GM15510 (cell line): Measurements from ENCODE around the gene KRTAP21-2.
"Not testable (repeated sequence)": the region's sequence is repeated elsewhere in the genome, so short reads cannot be mapped to it uniquely, and the experiment has no call there.

Experiments used
- POLR2A ChIP-seq: IDR thresholded peaks from 3 replicates; pipeline ENCODE4 v1.6.1; 2011; ENCODE audit warnings: borderline replicate concordance; ENCODE audit not compliant: insufficient read length; ENCODE audit errors: extremely low read depth

KRTAP21-2 gene

GRCh38 chr21:30747159-30747558 is at the start of gene KRTAP21-2:
KRTAP21-2 (minus strand) TSS chr21:30747259; CDS start chr21:30747202, 57 bp downstream.
- TF ChIP-seq POLR2A, result no peak

- TF ChIP-seq POLR2A, result no peak
These were observed 46.7 kb upstream of the KRTAP21-2 start for GRCh38 chr21:30793581-30794314.

- TF ChIP-seq POLR2A, result no peak
These were observed 32.2 kb upstream of the KRTAP21-2 start for GRCh38 chr21:30779249-30779648.

GRCh38 chr21:30769724-30770431 is 22.8 kb upstream of the KRTAP21-2 start:
- TF ChIP-seq POLR2A, result no peak

- no peak for TF ChIP-seq POLR2A
These were observed 13.7 kb upstream of the KRTAP21-2 start for GRCh38 chr21:30760776-30761175.

- TF ChIP-seq POLR2A, result no peak
These were observed 11.2 kb upstream of the KRTAP21-2 start for GRCh38 chr21:30758306-30758705.

- not testable (repeated sequence) for TF ChIP-seq POLR2A
These were observed 8.3 kb upstream of the KRTAP21-2 start, which contains the start of gene KRTAP21-1 for GRCh38 chr21:30755328-30755727. KRTAP21-1 (minus strand) TSS chr21:30755428; CDS start chr21:30755378, 50 bp downstream.

GRCh38 chr21:30740462-30740861 is 6.6 kb downstream of the KRTAP21-2 start:
- TF ChIP-seq POLR2A, result no peak

- no peak for TF ChIP-seq POLR2A
These were observed 14.0 kb downstream of the KRTAP21-2 start for GRCh38 chr21:30733026-30733425.

GRCh38 chr21:30726726-30727125 is 20.3 kb downstream of the KRTAP21-2 start:
- TF ChIP-seq POLR2A, result no peak

- TF ChIP-seq POLR2A, result no peak
These were observed 27.7 kb downstream of the KRTAP21-2 start for GRCh38 chr21:30719401-30719800.

- TF ChIP-seq POLR2A, result no peak
These were observed 28.7 kb downstream of the KRTAP21-2 start, which contains the start of gene KRTAP21-3 for GRCh38 chr21:30718239-30718909. KRTAP21-3 (minus strand) TSS chr21:30718777; CDS start chr21:30718759, 18 bp downstream.

GRCh38 chr21:30717105-30717504 is 30.0 kb downstream of the KRTAP21-2 start:
- no peak for TF ChIP-seq POLR2A

GRCh38 chr21:30714946-30715345 is 32.1 kb downstream of the KRTAP21-2 start:
- TF ChIP-seq POLR2A, result no peak

GRCh38 chr21:30714456-30714855 is 32.6 kb downstream of the KRTAP21-2 start:
- no peak for TF ChIP-seq POLR2A
